HepG2 (cell line): ENCODE results near the gene SIN3A. TPM values are rescaled to one million over a fixed set of nuclear protein-coding genes. Genes with fewer than 3 reads are reported as not detected.

Experiments used
- AGO2 ChIP-seq: fragments of 200-400 bp; formaldehyde crosslinking; optimal IDR thresholded peaks from 2 replicates; pipeline ENCODE3; 2017; ENCODE audit warnings: mild to moderate bottlenecking, low read depth, low read length, moderate library complexity
- BORCS8-MEF2B ChIP-seq: sonication (generic); formaldehyde crosslinking; IDR thresholded peaks from 2 replicates; pipeline ENCODE4 v1.8.0; 2022; ENCODE audit warnings: mild to moderate bottlenecking, missing genetic modification reagents
- FOXO1 ChIP-seq: sonication (generic); formaldehyde crosslinking; IDR thresholded peaks from 2 replicates; pipeline ENCODE4 v1.4.0; 2020; ENCODE audit warnings: missing genetic modification reagents
- HMGXB4 ChIP-seq, 2 experiments: sonication (generic) in 1 of 2; formaldehyde crosslinking in 1 of 2; IDR thresholded peaks; 2 replicates each; pipeline versions ENCODE4 v1.4.0 to v1.6.1; 2018 to 2020; ENCODE audit warnings: missing genetic modification reagents in 2 of 2, borderline replicate concordance in 1 of 2, low read depth in 1 of 2, mild to moderate bottlenecking in 1 of 2, missing biosample characterization in 1 of 2
- KMT2A ChIP-seq: sonication (generic); formaldehyde crosslinking; IDR thresholded peaks from 2 replicates; pipeline ENCODE4 v1.4.0; 2020; ENCODE audit warnings: missing genetic modification reagents
- MYC ChIP-seq: sonication (generic); formaldehyde crosslinking; IDR thresholded peaks from 2 replicates; pipeline ENCODE4 v1.9.0; 2021; ENCODE audit warnings: missing genetic modification reagents, borderline replicate concordance
- NCOA2 ChIP-seq: sonication (generic); formaldehyde crosslinking; IDR thresholded peaks from 2 replicates; pipeline ENCODE4 v1.8.0; 2022; ENCODE audit warnings: inconsistent platforms
- NFE2L1 ChIP-seq: sonication (generic); formaldehyde crosslinking; IDR thresholded peaks from 2 replicates; pipeline ENCODE4 v1.4.0; 2020; ENCODE audit warnings: missing genetic modification reagents, mild to moderate bottlenecking, borderline replicate concordance
- PHF20 ChIP-seq: sonication (generic); formaldehyde crosslinking; IDR thresholded peaks from 2 replicates; pipeline ENCODE4 v1.5.0; 2020; ENCODE audit warnings: mild to moderate bottlenecking, missing genetic modification reagents
- POLR2A ChIP-seq, 2 experiments: IDR thresholded peaks; 2 replicates each; pipeline ENCODE4 v1.6.1; 2011; ENCODE audit warnings: low read depth in 2 of 2, low read length in 2 of 2, mild to moderate bottlenecking in 1 of 2, moderate library complexity in 1 of 2; ENCODE audit not compliant: insufficient read depth in 1 of 2
- PREB ChIP-seq: sonication (generic); formaldehyde crosslinking; IDR thresholded peaks from 2 replicates; pipeline ENCODE4 v1.4.0; 2020; ENCODE audit warnings: missing genetic modification reagents
- REXO4 ChIP-seq: sonication (generic); formaldehyde crosslinking; IDR thresholded peaks from 2 replicates; pipeline ENCODE4 v1.8.0; 2022; ENCODE audit warnings: missing genetic modification reagents, mild to moderate bottlenecking, borderline replicate concordance
- SRF ChIP-seq: IDR thresholded peaks from 2 replicates; pipeline ENCODE4 v1.6.1; 2011; ENCODE audit warnings: mild to moderate bottlenecking, low read depth, low read length, moderate library complexity
- UBTF ChIP-seq: sonication (generic); formaldehyde crosslinking; IDR thresholded peaks from 2 replicates; pipeline ENCODE4 v1.4.0; 2020; ENCODE audit warnings: mild to moderate bottlenecking, missing genetic modification reagents
- USF2 ChIP-seq, 2 experiments: sonication (generic) in 1 of 2; formaldehyde crosslinking in 1 of 2; IDR thresholded peaks; 2 replicates each; pipeline versions ENCODE4 v1.5.1 to v1.6.1; 2011 to 2020; ENCODE audit warnings: borderline replicate concordance in 1 of 2, low read depth in 1 of 2, low read length in 1 of 2, mild to moderate bottlenecking in 1 of 2, missing genetic modification reagents in 1 of 2, moderate library complexity in 1 of 2
- ZNF232 ChIP-seq: sonication (generic); formaldehyde crosslinking; IDR thresholded peaks from 2 replicates; pipeline ENCODE4 v1.4.0; 2020; ENCODE audit warnings: missing genetic modification reagents, borderline replicate concordance
- ZNF282 ChIP-seq: fragments of 450-650 bp; IDR thresholded peaks from 2 replicates; pipeline ENCODE4 v1.6.1; 2018; ENCODE audit not compliant: partially characterized antibody
- ZNF468 ChIP-seq: sonication (generic); formaldehyde crosslinking; IDR thresholded peaks from 2 replicates; pipeline ENCODE4 v1.8.0; 2022; ENCODE audit warnings: mild to moderate bottlenecking, moderate library complexity, missing genetic modification reagents
- ZNF614 ChIP-seq: IDR thresholded peaks from 2 replicates; pipeline ENCODE4 v1.6.1; 2018; ENCODE audit warnings: missing biosample characterization, missing genetic modification reagents, inconsistent platforms, borderline replicate concordance
- ZNF629 ChIP-seq: sonication (generic); formaldehyde crosslinking; conservative IDR thresholded peaks from 2 replicates; pipeline ENCODE4 v1.5.0; 2020; ENCODE audit warnings: missing genetic modification reagents
- ZNF782 ChIP-seq: sonication (generic); formaldehyde crosslinking; IDR thresholded peaks from 2 replicates; pipeline ENCODE4 v1.4.0; 2020; ENCODE audit warnings: missing genetic modification reagents, mild to moderate bottlenecking, borderline replicate concordance
- polyA plus RNA-seq, 8 experiments: library from polyadenylated mRNA; depleted of rRNA in 3 of 8; stranded (reverse) in 7 of 8; unstranded in 1 of 8; fragments of >200 nt; fragmentation: Illumina TruSeq in 4 of 8; extraction: Trizol in 4 of 8; gene quantifications; 2 replicates each; pipeline versions ENCODE4 v1.2.1 to v1.2.3, GENCODE V29; 2011 to 2016; ENCODE audit warnings: low read depth in 4 of 8, missing spikeins in 1 of 8, mixed read lengths in 1 of 8; ENCODE audit not compliant: insufficient read depth in 1 of 8
- total RNA-seq, 5 experiments: library from RNA; depleted of rRNA; stranded (reverse); fragments of >200 nt; fragmentation: Illumina TruSeq; extraction: Trizol; gene quantifications; 2 replicates each; pipeline ENCODE4 v1.2.3, GENCODE V29; 2016; ENCODE audit warnings: low read depth in 1 of 5

SIN3A gene
- total and polyA plus RNA-seq, 2 of the 13 experiments (the other 11 are each of a cell fraction or from before 2014, with no cell fraction given) = 16.1 to 28.1 TPM

- no peak for TF ChIP-seq NFE2L1
- TF ChIP-seq HMGXB4 (CRISPR knock-in tag; IDR thresholded peaks at IDR 0.05; ENCODE audit: borderline replicate concordance in 1 of 2, low read depth in 1 of 2) = peak in 1 of 2 experiments; percentile 11; a peak in 2 of 4 replicates
- no peak for TF ChIP-seq NCOA2 (CRISPR knock-in tag)
- TF ChIP-seq REXO4 (CRISPR knock-in tag) = 0 out of 2 replicates have a peak, but pooled peaks have one; percentile 75
- TF ChIP-seq AGO2 = peak; percentile 7
- no peak for TF ChIP-seq ZNF282
- no peak for TF ChIP-seq PREB (CRISPR knock-in tag)
- TF ChIP-seq SRF = peak; percentile 33; the same call in 1 of the 2 replicates
- TF ChIP-seq ZNF614 (CRISPR knock-in tag) = no peak
- peak; percentile 15 for TF ChIP-seq UBTF (CRISPR knock-in tag)
- 0 out of 2 replicates have a peak, but pooled peaks have one; percentile 29 for TF ChIP-seq ZNF232 (CRISPR knock-in tag)
- no peak for TF ChIP-seq FOXO1
- TF ChIP-seq POLR2A (IDR thresholded peaks at IDR 0.05; ENCODE audit: insufficient read depth in 1 of 2, low read depth in 2 of 2, low read length in 2 of 2) = peak in 1 of 2 experiments; percentile 47; a peak in 2 of 4 replicates
- TF ChIP-seq ZNF782 (CRISPR knock-in tag) = no peak
- TF ChIP-seq USF2 (IDR thresholded peaks at IDR 0.05; ENCODE audit: low read depth, low read length) = no peak
- no peak for TF ChIP-seq USF2 (CRISPR knock-in tag; IDR thresholded peaks at IDR 0.05; ENCODE audit: borderline replicate concordance)
- TF ChIP-seq BORCS8-MEF2B (CRISPR knock-in tag) = peak; percentile 14; the same call in 1 of the 2 replicates
- no peak for TF ChIP-seq KMT2A (CRISPR knock-in tag)
- TF ChIP-seq MYC = peak; percentile 20; the same call in 1 of the 2 replicates
- 0 out of 2 replicates have a peak, but pooled peaks have one; percentile 5 for TF ChIP-seq ZNF629 (CRISPR knock-in tag)
- 0 out of 2 replicates have a peak, but pooled peaks have one; percentile 4 for TF ChIP-seq PHF20 (CRISPR knock-in tag)
- TF ChIP-seq ZNF468 (CRISPR knock-in tag) = 0 out of 2 replicates have a peak, but pooled peaks have one; percentile 49
Observed at GRCh38 chr15:75452865-75453702, 1.6 kb upstream of the SIN3A start (continued).
